Measurements from ENCODE around the gene RAD51B. TPM values are rescaled to one million over a fixed set of nuclear protein-coding genes. Genes with fewer than 3 reads are reported as not detected.

RAD51B gene
- total and polyA plus RNA-seq, 2 donors (not counting 1 experiment from before 2014, with no cell fraction given), result 4.6 to 16.3 TPM

DNA sequence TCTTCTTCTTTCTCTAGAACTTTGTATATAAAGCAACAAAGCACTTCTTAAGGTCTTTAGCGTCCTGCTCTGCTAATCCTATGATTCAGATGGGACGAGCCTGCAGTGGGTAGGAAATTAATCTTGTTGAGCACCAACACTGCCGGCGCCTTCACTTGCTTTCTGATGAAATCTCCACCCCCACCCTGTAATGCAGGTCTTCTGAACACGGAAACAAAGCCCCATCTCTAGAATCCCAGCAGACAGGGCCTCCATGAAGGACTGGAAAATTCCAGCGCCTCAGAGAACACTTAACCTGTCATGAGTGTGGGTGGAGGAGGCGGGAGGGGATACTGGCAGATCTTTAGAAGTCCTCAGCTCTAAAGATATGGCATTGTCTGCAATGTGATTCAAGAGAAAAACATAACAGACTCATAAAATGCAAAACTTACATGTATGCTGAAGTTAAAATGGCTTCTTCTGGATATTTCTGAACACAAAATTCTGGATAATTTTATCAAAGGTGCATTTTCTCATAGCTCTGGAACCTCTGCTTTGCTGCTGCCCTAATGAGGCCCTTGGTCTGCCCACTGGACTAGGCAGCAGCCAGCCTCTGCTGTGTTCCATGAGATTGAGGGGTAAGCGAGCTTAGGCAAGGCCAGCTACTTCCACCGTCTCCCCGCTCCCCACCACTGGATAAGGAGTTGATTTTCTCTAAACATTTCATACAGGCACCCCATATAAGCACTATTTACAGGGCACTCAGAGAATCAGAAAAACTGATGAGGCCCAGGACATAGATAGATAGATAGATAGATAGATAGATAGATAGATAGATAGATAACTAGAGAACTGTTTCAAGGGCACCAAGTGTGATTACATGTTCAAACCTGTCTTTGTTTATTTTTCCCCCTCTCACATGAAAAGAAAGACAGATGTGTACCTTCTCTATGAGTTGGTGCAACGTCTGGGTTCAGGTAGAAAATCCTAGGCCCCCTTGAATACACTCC is 930.2 kb downstream of the RAD51B start:
- no peak overlapping the region for H3K4me2 ChIP-seq (ENCODE audit: extremely low read depth, insufficient read depth, low read length)

DNA sequence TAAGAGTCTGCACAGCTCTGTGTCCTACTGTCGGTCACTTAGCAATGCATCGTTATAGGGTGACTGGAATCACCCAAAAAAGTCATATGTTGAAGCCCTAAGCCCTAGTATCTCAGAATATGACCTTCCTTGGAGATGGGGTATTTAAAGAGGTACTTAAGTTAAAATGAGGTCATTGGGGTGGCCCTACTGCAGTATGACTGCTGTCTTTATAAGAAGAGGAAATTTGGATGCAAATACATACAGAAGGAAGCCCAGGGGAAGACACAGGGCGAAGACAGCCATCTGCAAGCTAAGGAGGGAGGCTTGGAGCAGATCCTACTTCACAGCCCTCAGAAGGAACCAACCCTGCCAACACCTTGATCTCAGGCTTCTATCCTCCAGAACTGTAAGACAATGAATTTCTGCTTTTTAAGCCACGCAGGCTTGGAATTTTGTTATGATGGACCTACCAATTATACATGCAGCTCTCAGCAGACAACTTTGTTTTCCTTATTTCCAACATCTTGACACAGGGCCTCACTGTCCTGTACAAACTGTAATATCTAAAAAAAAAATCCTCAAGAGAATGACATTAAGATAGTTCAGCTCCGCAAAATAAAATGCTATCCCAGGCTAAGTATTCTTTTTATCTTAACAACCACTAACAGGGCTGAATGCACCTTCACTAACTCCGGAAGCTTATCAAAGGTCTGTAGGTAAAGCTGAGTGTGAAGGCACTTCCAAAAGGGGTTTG is 932.9 kb downstream of the RAD51B start:
- H2AFZ ChIP-seq (ENCODE audit: low read length), result no peak overlapping the region
- no peak overlapping the region for H3K4me3 ChIP-seq (replicated peaks in 1 of 4; ENCODE audit: control extremely low read depth in 1 of 4, insufficient read depth in 1 of 4, low read depth in 3 of 4, low read length in 4 of 4)
- no peaks in the 10 kb centered on the region for H3K36me3 ChIP-seq (ENCODE audit: control insufficient read depth, insufficient read depth, low read length)
- peaks cover 3% of the 10 kb centered on the region for H3K4me1 ChIP-seq (ENCODE audit: control insufficient read depth, extremely low read depth, insufficient read depth, low read length)
- no peak overlapping the region for H3K27ac ChIP-seq (ENCODE audit: insufficient read depth, low read length)
- H3K9ac ChIP-seq (ENCODE audit: insufficient read depth, low read length), result no peak overlapping the region
- no peaks in the 10 kb centered on the region for H3K27me3 ChIP-seq (ENCODE audit: control insufficient read depth, insufficient read depth, low read length)
- no peaks in the 10 kb centered on the region for H3K79me2 ChIP-seq (ENCODE audit: control insufficient read depth, insufficient read depth, low read length)
- TF ChIP-seq EZH2 (IDR thresholded peaks at IDR 0.05; ENCODE audit: low read length, missing control alignments), result no peak
- TF ChIP-seq, protein P1, sequence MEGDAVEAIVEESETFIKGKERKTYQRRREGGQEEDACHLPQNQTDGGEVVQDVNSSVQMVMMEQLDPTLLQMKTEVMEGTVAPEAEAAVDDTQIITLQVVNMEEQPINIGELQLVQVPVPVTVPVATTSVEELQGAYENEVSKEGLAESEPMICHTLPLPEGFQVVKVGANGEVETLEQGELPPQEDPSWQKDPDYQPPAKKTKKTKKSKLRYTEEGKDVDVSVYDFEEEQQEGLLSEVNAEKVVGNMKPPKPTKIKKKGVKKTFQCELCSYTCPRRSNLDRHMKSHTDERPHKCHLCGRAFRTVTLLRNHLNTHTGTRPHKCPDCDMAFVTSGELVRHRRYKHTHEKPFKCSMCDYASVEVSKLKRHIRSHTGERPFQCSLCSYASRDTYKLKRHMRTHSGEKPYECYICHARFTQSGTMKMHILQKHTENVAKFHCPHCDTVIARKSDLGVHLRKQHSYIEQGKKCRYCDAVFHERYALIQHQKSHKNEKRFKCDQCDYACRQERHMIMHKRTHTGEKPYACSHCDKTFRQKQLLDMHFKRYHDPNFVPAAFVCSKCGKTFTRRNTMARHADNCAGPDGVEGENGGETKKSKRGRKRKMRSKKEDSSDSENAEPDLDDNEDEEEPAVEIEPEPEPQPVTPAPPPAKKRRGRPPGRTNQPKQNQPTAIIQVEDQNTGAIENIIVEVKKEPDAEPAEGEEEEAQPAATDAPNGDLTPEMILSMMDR (conservative IDR thresholded peaks at IDR 0.05 in 1 of 2, IDR thresholded peaks at IDR 0.05 in 1 of 2; ENCODE audit: low read depth in 1 of 2, low read length in 2 of 2), result no peak
- no peak for DNase-seq (ENCODE audit: low read depth in 2 of 2)
- H4K20me1 ChIP-seq (ENCODE audit: control insufficient read depth, extremely low read depth, insufficient read depth, low read length), result no peaks in the 10 kb centered on the region
- no peaks in the 10 kb centered on the region for H3K9me3 ChIP-seq (ENCODE audit: control insufficient read depth, insufficient read depth, low read depth, low read length)
- H3K4me2 ChIP-seq (ENCODE audit: extremely low read depth, insufficient read depth, low read length), result no peak overlapping the region

More for the DNA sequence above, 930.2 kb downstream of the RAD51B start:
- no peak for TF ChIP-seq EZH2 (IDR thresholded peaks at IDR 0.05; ENCODE audit: low read length, missing control alignments)
- TF ChIP-seq, protein P1 (conservative IDR thresholded peaks at IDR 0.05 in 1 of 2, IDR thresholded peaks at IDR 0.05 in 1 of 2; ENCODE audit: low read depth in 1 of 2, low read length in 2 of 2), result no peak
- Histone ChIP-seq H3K27me3 (ENCODE audit: control insufficient read depth, insufficient read depth, low read length) (no peaks in the 10 kb centered on the region), H2AFZ (ENCODE audit: low read length) (no peak overlapping the region), H4K20me1 (ENCODE audit: control insufficient read depth, extremely low read depth, insufficient read depth, low read length) (no peaks in the 10 kb centered on the region), H3K79me2 (ENCODE audit: control insufficient read depth, insufficient read depth, low read length) (no peaks in the 10 kb centered on the region), H3K4me3 (replicated peaks in 1 of 4; ENCODE audit: control extremely low read depth in 1 of 4, insufficient read depth in 1 of 4, low read depth in 3 of 4, low read length in 4 of 4) (no peak overlapping the region), H3K9ac (ENCODE audit: insufficient read depth, low read length) (no peak overlapping the region), H3K36me3 (ENCODE audit: control insufficient read depth, insufficient read depth, low read length) (no peaks in the 10 kb centered on the region), H3K9me3 (ENCODE audit: control insufficient read depth, insufficient read depth, low read depth, low read length) (no peaks in the 10 kb centered on the region), H3K27ac (ENCODE audit: insufficient read depth, low read length) (no peak overlapping the region), H3K4me1 (ENCODE audit: control insufficient read depth, extremely low read depth, insufficient read depth, low read length) (peaks cover 3% of the 10 kb centered on the region)
- DNase-seq (ENCODE audit: low read depth in 2 of 2), result peak; percentile 49 to 62

DNA sequence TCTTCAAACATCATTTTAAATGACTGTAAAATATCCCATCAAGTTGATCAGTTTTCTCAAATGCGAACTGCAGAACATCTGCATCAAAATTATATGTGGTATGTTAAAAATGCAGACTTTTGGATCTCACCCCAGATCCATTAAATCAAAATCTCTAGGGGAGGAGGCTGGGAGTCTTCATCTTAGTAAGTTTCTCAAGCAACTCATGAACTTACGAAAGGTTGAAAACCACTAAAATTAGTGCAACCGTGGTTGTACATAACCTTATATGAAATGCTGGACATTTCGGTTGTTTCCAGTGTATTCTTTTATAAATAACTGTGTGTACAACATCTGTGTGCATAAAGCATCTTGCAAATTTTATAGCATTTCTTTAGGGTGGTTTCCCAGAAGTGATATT is 934.1 kb downstream of the RAD51B start:
- no peak overlapping the region for H3K9ac ChIP-seq (ENCODE audit: insufficient read depth, low read length)
- H3K27me3 ChIP-seq (ENCODE audit: control insufficient read depth, insufficient read depth, low read length), result no peaks in the 10 kb centered on the region
- no peak overlapping the region for H2AFZ ChIP-seq (ENCODE audit: low read length)
- no peaks in the 10 kb centered on the region for H4K20me1 ChIP-seq (ENCODE audit: control insufficient read depth, extremely low read depth, insufficient read depth, low read length)
- no peaks in the 10 kb centered on the region for H3K9me3 ChIP-seq (ENCODE audit: control insufficient read depth, insufficient read depth, low read depth, low read length)
- no peaks in the 10 kb centered on the region for H3K79me2 ChIP-seq (ENCODE audit: control insufficient read depth, insufficient read depth, low read length)
- no peak overlapping the region for H3K4me2 ChIP-seq (ENCODE audit: extremely low read depth, insufficient read depth, low read length)
- TF ChIP-seq, protein P1 (conservative IDR thresholded peaks at IDR 0.05 in 1 of 2, IDR thresholded peaks at IDR 0.05 in 1 of 2; ENCODE audit: low read depth in 1 of 2, low read length in 2 of 2), result no peak
- no peak for TF ChIP-seq EZH2 (IDR thresholded peaks at IDR 0.05; ENCODE audit: low read length, missing control alignments)
- H3K4me1 ChIP-seq (ENCODE audit: control insufficient read depth, extremely low read depth, insufficient read depth, low read length), result peaks cover 3% of the 10 kb centered on the region
- H3K36me3 ChIP-seq (ENCODE audit: control insufficient read depth, insufficient read depth, low read length), result no peaks in the 10 kb centered on the region
- H3K27ac ChIP-seq (ENCODE audit: insufficient read depth, low read length), result no peak overlapping the region
- no peak overlapping the region for H3K4me3 ChIP-seq (replicated peaks in 1 of 4; ENCODE audit: control extremely low read depth in 1 of 4, insufficient read depth in 1 of 4, low read depth in 3 of 4, low read length in 4 of 4)
- peak; percentile 20 to 52 for DNase-seq (ENCODE audit: low read depth in 2 of 2)
